NB4 (cell line): Measurements from ENCODE around the gene PMPCA.
"Not testable (repeated sequence)": the region's sequence is repeated elsewhere in the genome, so short reads cannot be mapped to it uniquely, and the experiment has no call there.

ENCODE experiments used
- DNase-seq: peaks from one replicate; pipeline ENCODE4 v3.0.0; 2010; ENCODE audit warnings: low read depth
- H3K4me3 ChIP-seq: one replicate; pipeline ENCODE4 v1.5.1; 2011; ENCODE audit warnings: mild to moderate bottlenecking, low read depth, low read length, moderate library complexity
- MYC ChIP-seq: IDR thresholded peaks from 2 replicates; pipeline ENCODE4 v1.6.1; 2011; ENCODE audit warnings: low read depth, low read length
- POLR2A ChIP-seq: IDR thresholded peaks from 2 replicates; pipeline ENCODE4 v1.6.1; 2011; ENCODE audit warnings: mild to moderate bottlenecking; ENCODE audit not compliant: insufficient read length; ENCODE audit errors: extremely low read depth
- TF ChIP-seq, protein P1 (sequence below): IDR thresholded peaks from 2 replicates; pipeline ENCODE4 v1.6.1; 2011; ENCODE audit warnings: low read depth, low read length
- TF ChIP-seq, protein P2 (sequence below): IDR thresholded peaks from one replicate; pipeline ENCODE4 v1.5.1; 2012; ENCODE audit warnings: low read depth, low read length

Gene PMPCA

DNA sequence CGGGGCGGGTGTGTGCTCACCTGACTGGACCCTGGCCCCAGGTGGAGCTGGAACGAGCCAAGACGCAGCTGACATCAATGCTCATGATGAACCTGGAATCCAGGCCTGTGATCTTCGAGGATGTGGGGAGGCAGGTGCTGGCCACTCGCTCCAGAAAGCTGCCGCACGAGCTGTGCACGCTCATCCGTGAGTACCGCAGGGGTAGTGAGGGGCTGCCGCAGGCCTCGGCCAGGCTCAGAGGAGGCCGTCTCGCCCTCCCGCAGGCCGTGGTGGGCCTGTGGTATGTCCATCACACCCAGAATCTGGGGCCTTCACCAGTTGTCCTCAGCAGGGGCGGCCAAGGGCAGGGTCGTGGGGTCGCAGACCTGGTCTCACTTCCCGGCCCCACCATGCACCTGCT lies 11.3 kb downstream of the PMPCA start:
- TF ChIP-seq, protein P1, sequence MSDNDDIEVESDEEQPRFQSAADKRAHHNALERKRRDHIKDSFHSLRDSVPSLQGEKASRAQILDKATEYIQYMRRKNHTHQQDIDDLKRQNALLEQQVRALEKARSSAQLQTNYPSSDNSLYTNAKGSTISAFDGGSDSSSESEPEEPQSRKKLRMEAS = no peak
- TF ChIP-seq, protein P2, sequence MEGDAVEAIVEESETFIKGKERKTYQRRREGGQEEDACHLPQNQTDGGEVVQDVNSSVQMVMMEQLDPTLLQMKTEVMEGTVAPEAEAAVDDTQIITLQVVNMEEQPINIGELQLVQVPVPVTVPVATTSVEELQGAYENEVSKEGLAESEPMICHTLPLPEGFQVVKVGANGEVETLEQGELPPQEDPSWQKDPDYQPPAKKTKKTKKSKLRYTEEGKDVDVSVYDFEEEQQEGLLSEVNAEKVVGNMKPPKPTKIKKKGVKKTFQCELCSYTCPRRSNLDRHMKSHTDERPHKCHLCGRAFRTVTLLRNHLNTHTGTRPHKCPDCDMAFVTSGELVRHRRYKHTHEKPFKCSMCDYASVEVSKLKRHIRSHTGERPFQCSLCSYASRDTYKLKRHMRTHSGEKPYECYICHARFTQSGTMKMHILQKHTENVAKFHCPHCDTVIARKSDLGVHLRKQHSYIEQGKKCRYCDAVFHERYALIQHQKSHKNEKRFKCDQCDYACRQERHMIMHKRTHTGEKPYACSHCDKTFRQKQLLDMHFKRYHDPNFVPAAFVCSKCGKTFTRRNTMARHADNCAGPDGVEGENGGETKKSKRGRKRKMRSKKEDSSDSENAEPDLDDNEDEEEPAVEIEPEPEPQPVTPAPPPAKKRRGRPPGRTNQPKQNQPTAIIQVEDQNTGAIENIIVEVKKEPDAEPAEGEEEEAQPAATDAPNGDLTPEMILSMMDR = no peak
- no peak for TF ChIP-seq MYC
- TF ChIP-seq POLR2A = no peak

DNA sequence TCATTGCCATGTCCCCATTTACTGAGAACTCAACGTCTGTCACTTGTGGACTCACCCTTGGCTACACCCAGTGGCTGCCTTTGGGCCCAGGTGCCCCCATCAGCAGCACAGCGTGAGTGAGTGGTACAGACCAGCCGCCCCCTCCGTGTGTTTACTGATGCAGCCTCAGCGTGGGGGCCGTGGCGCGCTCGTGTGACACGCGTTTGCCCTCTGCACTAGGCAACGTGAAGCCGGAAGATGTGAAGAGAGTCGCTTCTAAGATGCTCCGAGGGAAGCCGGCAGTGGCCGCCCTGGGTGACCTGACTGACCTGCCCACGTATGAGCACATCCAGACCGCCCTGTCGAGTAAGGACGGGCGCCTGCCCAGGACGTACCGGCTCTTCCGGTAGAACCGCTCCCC lies 12.4 kb downstream of the PMPCA start:
- DNase-seq = no peak
- TF ChIP-seq, protein P1 = no peak
- TF ChIP-seq, protein P2 = no peak
- TF ChIP-seq MYC (no peak), POLR2A (no peak)
- no peak overlapping the region for H3K4me3 ChIP-seq

More for the DNA sequence above, 11.3 kb downstream of the PMPCA start:
- DNase-seq = no peak
- no peak overlapping the region for H3K4me3 ChIP-seq

DNA sequence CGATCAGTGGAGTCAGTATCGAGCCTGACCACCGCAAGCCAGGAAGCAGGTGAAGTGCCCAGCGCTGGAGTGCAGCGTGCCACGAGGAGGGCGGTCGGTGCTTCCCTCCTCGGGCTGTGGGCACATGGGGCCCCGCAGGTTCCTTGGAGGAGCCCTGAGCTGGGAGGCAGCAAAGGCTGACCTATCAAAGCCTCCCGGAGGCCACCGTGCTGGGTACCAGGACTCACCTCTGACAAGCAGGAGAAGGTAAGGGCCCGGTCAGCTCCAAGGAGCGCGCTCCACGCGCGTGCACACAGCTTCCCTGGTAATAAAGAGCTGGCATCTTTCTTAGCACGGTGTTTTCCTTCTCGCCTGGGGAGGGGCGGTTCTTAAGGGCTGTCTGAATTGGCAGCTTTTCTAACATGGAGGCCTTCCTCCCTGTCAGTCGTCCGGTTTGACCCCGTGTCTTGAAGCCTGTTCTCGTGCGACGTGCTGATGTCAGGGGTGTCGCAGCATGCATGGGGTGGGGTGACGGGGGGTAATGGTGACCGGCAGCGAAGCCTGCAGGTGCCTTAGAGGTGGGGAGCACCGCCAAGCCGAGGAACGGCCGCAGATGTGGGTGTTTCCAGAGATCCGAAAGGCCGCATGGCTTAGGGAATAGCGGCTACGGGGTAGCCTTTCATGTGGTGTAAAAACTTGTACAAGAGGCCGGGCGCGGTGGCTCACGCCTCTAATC lies 13.1 kb downstream of the PMPCA start:
- TF ChIP-seq, protein P1 = no peak
- TF ChIP-seq, protein P2 = no peak
- TF ChIP-seq POLR2A (no peak), MYC (no peak)
- no peak for DNase-seq
- no peak overlapping the region for H3K4me3 ChIP-seq

DNA sequence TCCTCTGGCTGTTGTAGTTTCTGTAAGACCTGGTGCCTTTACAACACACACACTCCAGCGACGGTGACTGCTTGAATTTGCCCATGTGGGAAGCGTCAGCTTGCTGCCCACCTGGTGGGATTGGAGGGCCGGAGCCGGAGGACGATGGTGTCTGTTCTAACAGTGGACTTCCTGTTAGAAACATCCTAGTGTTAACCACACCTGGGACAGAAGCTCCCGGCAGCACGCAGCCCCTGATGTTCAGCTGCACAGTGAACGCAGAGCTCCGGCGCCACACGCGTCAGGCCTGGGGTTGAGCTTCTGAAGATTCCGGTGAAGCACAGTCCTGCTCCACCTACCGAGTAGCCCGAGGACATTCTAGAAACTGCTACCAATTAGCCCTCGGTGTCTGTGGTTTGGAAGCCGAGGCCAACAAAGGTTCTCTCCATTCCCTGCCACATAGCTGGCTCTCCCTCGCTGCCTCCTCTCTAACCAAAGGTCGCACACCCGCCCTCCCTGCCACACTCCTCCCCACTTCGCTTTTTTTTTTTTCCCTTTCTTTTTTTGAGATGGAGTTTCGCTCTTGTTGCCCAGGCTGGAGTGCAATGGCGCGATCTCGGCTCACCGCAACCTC lies 14.4 kb downstream of the PMPCA start:
- no peak overlapping the region for H3K4me3 ChIP-seq
- DNase-seq = no peak
- TF ChIP-seq MYC = no peak
- no peak for TF ChIP-seq POLR2A

DNA sequence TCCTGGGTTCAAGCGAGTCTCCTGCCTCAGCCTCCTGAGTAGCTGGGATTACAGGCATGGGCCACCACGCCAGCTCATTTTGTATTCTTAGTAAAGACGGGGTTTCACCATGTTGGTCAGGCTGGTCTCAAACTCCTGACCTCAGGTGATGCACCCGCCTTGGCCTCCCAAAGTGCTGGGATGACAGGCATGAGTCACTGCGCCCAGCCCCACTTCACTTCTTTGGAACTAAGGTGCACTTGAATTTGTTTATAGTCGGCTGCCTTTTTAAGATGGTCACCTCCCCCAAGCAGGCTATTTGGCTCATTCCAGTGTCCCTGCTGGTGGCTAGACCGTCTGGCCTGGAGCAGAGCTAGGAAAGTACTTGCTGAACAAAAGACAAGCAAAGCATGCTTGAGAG lies 14.9 kb downstream of the PMPCA start:
- not testable (repeated sequence) for DNase-seq, H3K4me3 ChIP-seq

DNA sequence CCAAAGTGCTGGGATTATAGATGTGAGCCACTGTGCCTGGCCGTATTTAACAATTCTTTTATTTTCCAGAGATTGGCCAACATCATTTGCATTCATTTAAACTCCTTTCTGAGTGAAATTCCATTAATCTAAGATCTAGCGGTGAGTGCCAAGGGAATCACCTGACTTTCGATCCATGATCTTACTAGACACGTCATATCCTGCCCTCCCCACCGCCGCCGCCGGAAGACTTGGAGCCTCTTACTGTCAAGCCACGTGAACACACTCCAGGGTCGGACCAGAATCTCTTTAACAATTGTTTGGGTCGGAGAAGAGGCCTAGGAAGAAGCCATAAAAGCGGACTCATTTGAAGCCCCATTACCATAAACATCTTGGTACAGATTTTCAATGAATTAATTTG lies 16.3 kb downstream of the PMPCA start:
- H3K4me3 ChIP-seq = no peak overlapping the region
- no peak for DNase-seq
- TF ChIP-seq, protein P1 = no peak
- TF ChIP-seq, protein P2 = no peak
- no peak for TF ChIP-seq POLR2A
- TF ChIP-seq MYC = no peak

DNA sequence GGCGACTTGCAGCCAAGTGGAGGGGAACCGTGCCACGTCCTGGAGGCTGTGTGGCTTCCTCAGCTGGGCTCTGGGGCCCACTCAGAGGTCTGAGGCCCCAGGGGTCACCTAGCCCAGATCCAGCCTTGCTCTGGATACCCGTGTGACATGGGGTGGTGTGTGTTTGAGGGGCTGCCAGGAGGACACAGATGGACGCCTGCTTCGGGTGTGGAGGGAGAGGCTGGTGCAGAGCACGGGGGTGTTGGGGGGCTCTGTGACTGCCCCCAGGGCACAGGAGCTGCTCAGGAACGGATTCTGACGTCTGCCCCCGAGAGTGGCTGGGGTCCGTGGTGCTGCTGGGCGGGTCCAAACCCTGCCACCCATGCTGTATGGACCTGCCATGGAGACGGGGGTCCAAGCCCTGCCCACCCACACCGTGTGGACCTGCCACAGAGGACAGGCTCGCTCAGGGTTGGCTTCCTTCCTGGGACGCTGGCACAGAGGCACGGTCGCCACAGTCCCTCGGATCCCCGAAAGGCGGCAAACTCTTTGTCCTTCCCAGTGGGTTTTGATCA lies 18.7 kb downstream of the PMPCA start:
- no peak overlapping the region for H3K4me3 ChIP-seq
- no peak for DNase-seq
- TF ChIP-seq, protein P2 = no peak
- TF ChIP-seq MYC = no peak
- TF ChIP-seq, protein P1 = no peak
- TF ChIP-seq POLR2A = no peak
